Cardiac muscle cell (in vitro differentiated cells and primary cell): ENCODE data around the gene RUSF1. TPM values are rescaled to one million over a fixed set of nuclear protein-coding genes. Genes with fewer than 3 reads are reported as not detected.

Source experiments
- DNase-seq, 2 donors: peaks; one replicate each; pipeline versions ENCODE4 v3.0.0 to v3.0.0-alpha.2; 2010 to 2017; ENCODE audit warnings: low read depth in 1 of 2, low spot score in 1 of 2
- H3K27ac ChIP-seq: fragments of 200-600 bp; sonication (generic); 2 replicates; pipeline ENCODE4 v1.5.1; 2016
- H3K27me3 ChIP-seq: fragments of 200-600 bp; sonication (generic); 2 replicates; pipeline ENCODE4 v1.6.0; 2016; ENCODE audit warnings: control low read depth
- H3K36me3 ChIP-seq: fragments of 200-600 bp; sonication (generic); 2 replicates; pipeline ENCODE4 v1.5.1; 2016; ENCODE audit warnings: control low read depth
- H3K4me1 ChIP-seq: fragments of 200-600 bp; sonication (generic); 2 replicates; pipeline ENCODE4 v1.8.1; 2017; ENCODE audit warnings: low read depth, mild to moderate bottlenecking, mixed run types
- H3K4me3 ChIP-seq: fragments of 200-600 bp; sonication (generic); 2 replicates; pipeline ENCODE4 v1.5.1; 2016; ENCODE audit warnings: mild to moderate bottlenecking
- H3K9me3 ChIP-seq: fragments of 200-600 bp; sonication (generic); 2 replicates; pipeline ENCODE4 v1.5.1; 2017; ENCODE audit warnings: low read depth, mild to moderate bottlenecking, control low read depth
- CTCF ChIP-seq: IDR thresholded peaks from 2 replicates; pipeline ENCODE4 v1.5.1; 2012; ENCODE audit warnings: low read depth, mild to moderate bottlenecking, low read length
- polyA plus RNA-seq: library from polyadenylated mRNA; unstranded; fragments of >200 nt; fragmentation: Nextera tagmentation; extraction: Ambion mirVana; gene quantifications from 2 replicates; pipeline ENCODE4 v1.2.1, GENCODE V29; 2016
- total RNA-seq: library from RNA; depleted of rRNA; stranded (reverse); fragments of >200 nt; gene quantifications from 2 replicates; pipeline ENCODE4 v1.2.3, GENCODE V29; 2016

RUSF1 gene
- total and polyA plus RNA-seq, 2 experiments from 2014 or later = 54.0 to 113 TPM

GRCh38 chr16:31476303-31477219 is 31.6 kb downstream of the RUSF1 start:
- peaks cover 8% of the 10 kb centered on the region for H3K36me3 ChIP-seq
- H3K27ac ChIP-seq = peak overlapping the region; percentile 73
- DNase-seq = peak in 1 of 2 donors; percentile 73
- no peaks in the 10 kb centered on the region for H3K9me3 ChIP-seq
- peaks cover 28% of the 10 kb centered on the region for H3K27me3 ChIP-seq
- H3K4me1 ChIP-seq = peaks cover 9% of the 10 kb centered on the region
- peak overlapping the region; percentile 24 for H3K4me3 ChIP-seq
- no peak for TF ChIP-seq CTCF

- DNase-seq = no peak
- TF ChIP-seq CTCF = no peak
- Histone ChIP-seq H3K4me1 (peaks cover 14% of the 10 kb centered on the region), H3K9me3 (no peaks in the 10 kb centered on the region), H3K27me3 (peaks cover 24% of the 10 kb centered on the region), H3K36me3 (peaks cover 8% of the 10 kb centered on the region), H3K27ac (no peak overlapping the region), H3K4me3 (no peak overlapping the region)
Measured at GRCh38 chr16:31475946-31476302, 32.3 kb downstream of the RUSF1 start.

GRCh38 chr16:31474773-31475738 is 33.1 kb downstream of the RUSF1 start:
- no peak for TF ChIP-seq CTCF
- Histone ChIP-seq H3K9me3 (no peaks in the 10 kb centered on the region), H3K27me3 (peaks cover 24% of the 10 kb centered on the region), H3K4me3 (no peak overlapping the region), H3K36me3 (peaks cover 8% of the 10 kb centered on the region), H3K27ac (no peak overlapping the region), H3K4me1 (peaks cover 15% of the 10 kb centered on the region)
- no peak for DNase-seq

- no peak overlapping the region for H3K27ac ChIP-seq
- no peak overlapping the region for H3K4me3 ChIP-seq
- peaks cover 15% of the 10 kb centered on the region for H3K4me1 ChIP-seq
- no peaks in the 10 kb centered on the region for H3K9me3 ChIP-seq
- no peak for TF ChIP-seq CTCF
- peaks cover 8% of the 10 kb centered on the region for H3K36me3 ChIP-seq
- peaks cover 24% of the 10 kb centered on the region for H3K27me3 ChIP-seq
- DNase-seq = peak in 1 of 2 donors; percentile 69
Measured at GRCh38 chr16:31474173-31474714, 33.9 kb downstream of the RUSF1 start.

GRCh38 chr16:31473264-31473984 is 34.8 kb downstream of the RUSF1 start:
- no peak for DNase-seq
- peaks cover 15% of the 10 kb centered on the region for H3K4me1 ChIP-seq
- no peak overlapping the region for H3K4me3 ChIP-seq
- no peaks in the 10 kb centered on the region for H3K9me3 ChIP-seq
- no peak for TF ChIP-seq CTCF
- peaks cover 24% of the 10 kb centered on the region for H3K27me3 ChIP-seq
- no peak overlapping the region for H3K27ac ChIP-seq
- H3K36me3 ChIP-seq = peaks cover 8% of the 10 kb centered on the region
